HepG2 (cell line): Measurements from ENCODE around the gene GALNTL6. TPM values are rescaled to one million over a fixed set of nuclear protein-coding genes. Genes with fewer than 3 reads are reported as not detected.

Experiments
- ATAC-seq: fragments of 200-7000 bp; cut with Tn5 transposase; 3 replicates; pipeline ENCODE4 v1.9.1; 2020; ENCODE audit warnings: mild to moderate bottlenecking, moderate library complexity
- BruUV-seq: library from RNA; stranded (reverse); fragments of 400-500 nt; replicated peaks from 2 replicates; lab custom pipeline; 2021; lab: Mats Ljungman, UMichigan
- CTCF ChIA-PET: fragments of 300-600 bp; formaldehyde crosslinking; extraction: SDS; loops from one replicate; lab custom pipeline; 2021; ENCODE audit warnings: low total read pairs, inconsistent platforms, low intra/inter-chr PET ratio; lab: Yijun Ruan, JAX
- POLR2A ChIA-PET: fragments of 350-600 bp; sonication (Branson Sonifier 250); formaldehyde crosslinking; loops from one replicate; lab custom pipeline; 2020; ENCODE audit warnings: antibody characterized with exemption, inconsistent platforms; lab: Yijun Ruan, JAX
- DNase-seq: peaks from one replicate; pipeline ENCODE4 v3.0.0-alpha.2; 2015; ENCODE audit warnings: low spot score
- FAIRE-seq: peaks from 3 replicates; lab custom pipeline; 2011; peaks lifted over from hg19 to GRCh38; lab: Jason Lieb, UNC
- H2AFZ ChIP-seq: one replicate; pipeline ENCODE4 v1.6.1; 2011; ENCODE audit warnings: low read length, inconsistent platforms
- H3K27ac ChIP-seq: fragments of 300-600 bp; 3 replicates; pipeline ENCODE4 v1.8.0; 2011; ENCODE audit warnings: mixed run types, mild to moderate bottlenecking, mixed read lengths, low read length, inconsistent platforms; ENCODE audit not compliant: insufficient read depth; ENCODE audit errors: extremely low read length
- H3K27me3 ChIP-seq, 2 experiments: fragments of 200-600 bp in 1 of 2; 2 replicates in 1 of 2; 3 replicates in 1 of 2; pipeline versions ENCODE4 v1.6.0 to v1.8.0; 2011; ENCODE audit warnings: low read length in 2 of 2, mild to moderate bottlenecking in 2 of 2, moderate library complexity in 2 of 2, inconsistent platforms in 1 of 2; ENCODE audit not compliant: insufficient read depth in 2 of 2, control insufficient read depth in 1 of 2
- H3K36me3 ChIP-seq, 2 experiments: fragments of 200-600 bp in 1 of 2; replicated peaks in 1 of 2; 2 replicates in 1 of 2; 3 replicates in 1 of 2; pipeline versions ENCODE4 v1.5.1 to v1.8.0; 2011; ENCODE audit warnings: low read length in 2 of 2, inconsistent platforms in 1 of 2; ENCODE audit not compliant: insufficient read depth in 2 of 2, control insufficient read depth in 1 of 2
- H3K4me1 ChIP-seq: 2 replicates; pipeline ENCODE4 v1.5.1; 2012; ENCODE audit warnings: low read length, inconsistent platforms; ENCODE audit not compliant: insufficient read depth
- H3K4me2 ChIP-seq: 2 replicates; pipeline ENCODE4 v1.6.0; 2011; ENCODE audit warnings: low read depth, low read length, inconsistent platforms
- H3K4me3 ChIP-seq, 3 experiments: fragments of 200-600 bp in 1 of 3; sonication (generic), shearing (Covaris generic) in 1 of 3; replicated peaks in 1 of 3; 2 replicates each; pipeline ENCODE4 v1.5.1; 2011 to 2016; ENCODE audit warnings: low read length in 3 of 3, inconsistent platforms in 2 of 3, low read depth in 2 of 3, mild to moderate bottlenecking in 2 of 3, control low read depth in 1 of 3, mixed read lengths in 1 of 3; ENCODE audit not compliant: insufficient read depth in 1 of 3
- H3K79me2 ChIP-seq: one replicate; pipeline ENCODE4 v1.6.1; 2011; ENCODE audit warnings: low read length, inconsistent platforms; ENCODE audit not compliant: insufficient read depth
- H3K9ac ChIP-seq: 2 replicates; pipeline ENCODE4 v1.6.0; 2011; ENCODE audit warnings: mild to moderate bottlenecking, low read depth, low read length, inconsistent platforms; ENCODE audit not compliant: insufficient read depth
- H3K9me3 ChIP-seq: 2 replicates; pipeline ENCODE4 v1.5.1; 2012; ENCODE audit warnings: mild to moderate bottlenecking, low read length
- H4K20me1 ChIP-seq: 2 replicates; pipeline ENCODE4 v1.6.0; 2011; ENCODE audit warnings: inconsistent platforms, mild to moderate bottlenecking, low read length, moderate library complexity; ENCODE audit not compliant: insufficient read depth
- ATF4 ChIP-seq, 2 experiments: fragments of 450-650 bp in 1 of 2; sonication (generic) in 1 of 2; formaldehyde crosslinking; IDR thresholded peaks; 2 replicates each; pipeline versions ENCODE4 v1.5.0 to v1.8.0; 2020 to 2022; ENCODE audit warnings: mild to moderate bottlenecking in 1 of 2, missing genetic modification reagents in 1 of 2
- DRAP1 ChIP-seq: IDR thresholded peaks from 2 replicates; pipeline ENCODE4 v1.6.1; 2016; ENCODE audit warnings: missing genetic modification reagents, missing compliant biosample characterization
- EHMT2 ChIP-seq: fragments of 200-600 bp; sonication (generic); IDR thresholded peaks from 2 replicates; pipeline ENCODE4 v1.7.0; 2017; ENCODE audit warnings: antibody characterized with exemption, low read depth, low read length, borderline replicate concordance
- FOXC1 ChIP-seq: sonication (generic); formaldehyde crosslinking; IDR thresholded peaks from 2 replicates; pipeline ENCODE4 v1.8.0; 2022; ENCODE audit warnings: mild to moderate bottlenecking, missing genetic modification reagents, borderline replicate concordance
- HMG20A ChIP-seq: IDR thresholded peaks from 2 replicates; pipeline ENCODE4 v1.6.1; 2016; ENCODE audit warnings: borderline replicate concordance
- HNF1B ChIP-seq: sonication (generic); formaldehyde crosslinking; IDR thresholded peaks from 2 replicates; pipeline ENCODE4 v1.5.1; 2020; ENCODE audit warnings: mild to moderate bottlenecking, moderate library complexity, missing genetic modification reagents
- KMT2A ChIP-seq: sonication (generic); formaldehyde crosslinking; IDR thresholded peaks from 2 replicates; pipeline ENCODE4 v1.4.0; 2020; ENCODE audit warnings: missing genetic modification reagents
- MED1 ChIP-seq: sonication (generic); formaldehyde crosslinking; IDR thresholded peaks from 2 replicates; pipeline ENCODE4 v1.4.0; 2020; ENCODE audit warnings: missing genetic modification reagents
- MXI1 ChIP-seq: IDR thresholded peaks from 3 replicates; pipeline ENCODE4 v1.6.1; 2012; ENCODE audit warnings: low read depth, low read length, inconsistent platforms, borderline replicate concordance
- PRMT3 ChIP-seq: sonication (generic); formaldehyde crosslinking; IDR thresholded peaks from 2 replicates; pipeline ENCODE4 v1.8.1; 2022; ENCODE audit warnings: low read depth, mild to moderate bottlenecking, moderate library complexity, missing genetic modification reagents, borderline replicate concordance
- RARG ChIP-seq: sonication (generic); formaldehyde crosslinking; IDR thresholded peaks from 2 replicates; pipeline ENCODE4 v1.4.0; 2020; ENCODE audit warnings: low read depth, mild to moderate bottlenecking, missing genetic modification reagents
- SETDB1 ChIP-seq: sonication (generic); formaldehyde crosslinking; IDR thresholded peaks from 2 replicates; pipeline ENCODE4 v1.5.1; 2020; ENCODE audit warnings: missing genetic modification reagents, mild to moderate bottlenecking, borderline replicate concordance
- TBX2 ChIP-seq: sonication (generic); formaldehyde crosslinking; IDR thresholded peaks from 2 replicates; pipeline ENCODE4 v1.5.0; 2020; ENCODE audit warnings: missing genetic modification reagents, mild to moderate bottlenecking, borderline replicate concordance
- TCF12 ChIP-seq, 2 experiments: fragments of 450-650 bp in 1 of 2; sonication (generic) in 1 of 2; formaldehyde crosslinking in 1 of 2; IDR thresholded peaks; 2 replicates each; pipeline versions ENCODE4 v1.6.1 to v1.8.0; 2017 to 2022; ENCODE audit warnings: antibody characterized with exemption in 1 of 2, mild to moderate bottlenecking in 1 of 2, missing genetic modification reagents in 1 of 2, moderate library complexity in 1 of 2
- ZNF20 ChIP-seq: sonication (generic); formaldehyde crosslinking; IDR thresholded peaks from 2 replicates; pipeline ENCODE4 v1.4.0; 2020; ENCODE audit warnings: mild to moderate bottlenecking, moderate library complexity, missing genetic modification reagents
- ZNF225 ChIP-seq: sonication (generic); formaldehyde crosslinking; IDR thresholded peaks from 2 replicates; pipeline ENCODE4 v1.4.0; 2020; ENCODE audit warnings: mild to moderate bottlenecking, missing genetic modification reagents
- ZNF34 ChIP-seq: sonication (generic); formaldehyde crosslinking; IDR thresholded peaks from 2 replicates; pipeline ENCODE4 v1.4.0; 2020; ENCODE audit warnings: mild to moderate bottlenecking, missing genetic modification reagents, borderline replicate concordance
- ZNF891 ChIP-seq: sonication (generic); formaldehyde crosslinking; IDR thresholded peaks from 2 replicates; pipeline ENCODE4 v1.5.0; 2020; ENCODE audit warnings: mild to moderate bottlenecking, missing genetic modification reagents
- ZSCAN21 ChIP-seq: sonication (generic); formaldehyde crosslinking; IDR thresholded peaks from 2 replicates; pipeline ENCODE4 v1.8.0; 2022; ENCODE audit warnings: mild to moderate bottlenecking, missing genetic modification reagents, moderate library complexity, borderline replicate concordance
- ZSCAN30 ChIP-seq: sonication (generic); formaldehyde crosslinking; IDR thresholded peaks from 2 replicates; pipeline ENCODE4 v1.5.0; 2020; ENCODE audit warnings: mild to moderate bottlenecking, missing genetic modification reagents
- WGBS: methylation state at CpG from one replicate; pipeline ENCODE4 v1.1.6; 2017; ENCODE audit warnings: low lambda C conversion rate; 5-methylcytosine and 5-hydroxymethylcytosine counted together
- in situ Hi-C: cut with HindIII; loops from 2 replicates; pipeline ENCODE4 v1.10.0; 2017; ENCODE audit warnings: low pct_unique_long_range_greater_than_20kb; ENCODE audit not compliant: extremely low pct_ligation_motif_present
- intact Hi-C: fragments of 100-400 bp; cut with micrococcal nuclease; formaldehyde crosslinking; loops from one replicate; pipeline ENCODE4 v1.10.0; 2022; ENCODE audit not compliant: unreplicated experiment
- polyA plus RNA-seq, 8 experiments: library from polyadenylated mRNA; depleted of rRNA in 3 of 8; stranded (reverse) in 7 of 8; unstranded in 1 of 8; fragments of >200 nt; fragmentation: Illumina TruSeq in 4 of 8; extraction: Trizol in 4 of 8; gene quantifications; 2 replicates each; pipeline versions ENCODE4 v1.2.1 to v1.2.3, GENCODE V29; 2011 to 2016; ENCODE audit warnings: low read depth in 4 of 8, missing spikeins in 1 of 8, mixed read lengths in 1 of 8; ENCODE audit not compliant: insufficient read depth in 1 of 8
- total RNA-seq, 5 experiments: library from RNA; depleted of rRNA; stranded (reverse); fragments of >200 nt; fragmentation: Illumina TruSeq; extraction: Trizol; gene quantifications; 2 replicates each; pipeline ENCODE4 v1.2.3, GENCODE V29; 2016; ENCODE audit warnings: low read depth in 1 of 5
- TF ChIP-seq, protein P1 (sequence below): sonication (generic); formaldehyde crosslinking; IDR thresholded peaks from 2 replicates; pipeline ENCODE4 v1.5.1; 2020; ENCODE audit warnings: mild to moderate bottlenecking, missing genetic modification reagents, borderline replicate concordance

GALNTL6 gene
- total and polyA plus RNA-seq, 2 of the 13 experiments (the other 11 are each of a cell fraction or from before 2014, with no cell fraction given), result not detected

DNA sequence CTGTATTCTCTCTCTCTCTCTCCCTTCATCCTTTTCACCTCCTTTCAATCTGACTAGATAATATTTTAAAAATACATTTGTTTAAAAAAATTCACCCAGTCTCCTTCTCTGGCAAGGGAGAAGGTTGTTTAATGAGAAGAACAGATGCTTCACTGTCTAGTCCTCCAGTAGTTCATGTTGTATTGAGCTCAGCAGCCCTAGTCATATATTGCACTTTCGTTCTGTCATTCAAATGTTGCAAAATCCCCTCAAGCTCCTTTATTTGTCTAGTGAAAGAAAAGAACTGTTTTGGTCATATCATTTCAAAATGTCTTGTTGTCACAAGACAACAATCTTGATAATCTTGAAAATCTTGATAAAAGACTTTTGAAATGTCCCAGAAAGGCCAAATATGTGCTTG lies 248.0 kb downstream of the GALNTL6 start (continued):
- no peak for TF ChIP-seq HNF1B (CRISPR knock-in tag)
- TF ChIP-seq MXI1, result no peak
- no peak for TF ChIP-seq EHMT2
- no peak for TF ChIP-seq ATF4 (CRISPR knock-in tag; IDR thresholded peaks at IDR 0.05)
- no peak for TF ChIP-seq SETDB1 (CRISPR knock-in tag)
- TF ChIP-seq, all 625 proteins: peak for 0

DNA sequence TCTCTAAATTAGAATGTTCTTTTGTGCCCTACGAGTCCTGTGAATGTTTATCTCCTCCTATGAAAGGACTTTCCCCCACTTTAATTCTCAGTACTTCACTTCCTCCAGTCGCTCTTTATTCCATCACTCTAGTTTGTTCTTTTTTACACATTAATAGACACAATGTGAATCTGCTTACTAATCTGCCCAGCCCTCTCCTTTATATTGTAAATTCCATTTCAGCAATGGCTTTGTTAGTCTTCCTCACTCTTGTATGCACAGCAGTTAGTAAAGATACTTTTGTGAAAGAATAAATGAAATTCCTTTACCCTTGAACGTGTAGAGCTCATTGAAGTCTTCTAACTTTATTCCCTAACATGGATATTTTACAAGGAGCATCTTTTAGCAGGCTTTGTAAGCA lies 255.3 kb downstream of the GALNTL6 start:
- Histone ChIP-seq H3K27ac (no peak overlapping the region), H3K79me2 (no peaks in the 10 kb centered on the region), H3K4me1 (no peaks in the 10 kb centered on the region), H3K9ac (no peak overlapping the region), H3K9me3 (no peaks in the 10 kb centered on the region), H3K27me3 (0 out of 5 replicates have a peak, but pooled peaks cover 0 to 2% of the 10 kb centered on the region in 2 experiments), H2AFZ (no peak overlapping the region), H3K4me3 (no peak overlapping the region), H4K20me1 (no peaks in the 10 kb centered on the region), H3K36me3 (no peaks in the 10 kb centered on the region), H3K4me2 (no peak overlapping the region)
- intact Hi-C loops (no loop called here), in situ Hi-C loops (no loop called here)
- CTCF ChIA-PET, result no interaction called here
- DNase-seq, result no peak
- 0% methylated on average over 3 of the region's 3 CpGs for WGBS
- BruUV-seq, result no TSS peak
- no peak for ATAC-seq
- no peak for FAIRE-seq
- POLR2A ChIA-PET, result no interaction called here
- TF ChIP-seq ZNF891 (CRISPR knock-in tag) (no peak), DRAP1 (no peak), ZNF225 (CRISPR knock-in tag) (no peak), ZNF34 (CRISPR knock-in tag) (no peak), TCF12 (IDR thresholded peaks at IDR 0.05) (no peak), TCF12 (CRISPR knock-in tag; IDR thresholded peaks at IDR 0.05) (no peak), PRMT3 (no peak), FOXC1 (CRISPR knock-in tag) (no peak), KMT2A (CRISPR knock-in tag) (no peak), HMG20A (CRISPR knock-in tag) (no peak), ZSCAN30 (CRISPR knock-in tag) (no peak), ZSCAN21 (CRISPR knock-in tag) (no peak), TBX2 (CRISPR knock-in tag) (no peak), RARG (CRISPR knock-in tag) (no peak), ZNF20 (CRISPR knock-in tag) (no peak), MED1 (CRISPR knock-in tag) (no peak)
- TF ChIP-seq, protein P1, sequence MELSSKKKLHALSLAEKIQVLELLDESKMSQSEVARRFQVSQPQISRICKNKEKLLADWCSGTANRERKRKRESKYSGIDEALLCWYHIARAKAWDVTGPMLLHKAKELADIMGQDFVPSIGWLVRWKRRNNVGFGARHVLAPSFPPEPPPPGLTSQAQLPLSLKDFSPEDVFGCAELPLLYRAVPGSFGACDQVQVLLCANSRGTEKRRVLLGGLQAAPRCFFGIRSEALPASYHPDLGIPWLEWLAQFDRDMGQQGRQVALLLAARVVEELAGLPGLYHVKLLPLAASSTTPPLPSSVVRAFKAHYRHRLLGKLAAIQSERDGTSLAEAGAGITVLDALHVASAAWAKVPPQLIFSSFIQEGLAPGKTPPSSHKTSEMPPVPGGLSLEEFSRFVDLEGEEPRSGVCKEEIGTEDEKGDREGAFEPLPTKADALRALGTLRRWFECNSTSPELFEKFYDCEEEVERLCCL (CRISPR knock-in tag), result no peak
